CD4-positive, CD25-positive, alpha-beta regulatory T cell (primary cell): Measurements from ENCODE around the gene BRF1. TPM values are rescaled to one million over a fixed set of nuclear protein-coding genes. Genes with fewer than 3 reads are reported as not detected.
"Not testable (repeated sequence)": the region's sequence is repeated elsewhere in the genome, so short reads cannot be mapped to it uniquely, and the experiment has no call there.

Source experiments
- ATAC-seq, 2 donors: fragments of 150-1000 bp; cut with Tn5 transposase; one replicate each; pipeline ENCODE4 v1.10.0; 2021; ENCODE audit warnings: low read depth in 2 of 2, moderate number of reproducible peaks in 2 of 2, moderate library complexity in 1 of 2
- DNase-seq, 3 donors: peaks; one replicate each; pipeline versions ENCODE4 v3.0.0 to v3.0.0-alpha.2; 2012 to 2022; ENCODE audit warnings: mixed read lengths in 1 of 3
- H3K27ac ChIP-seq: one replicate; pipeline ENCODE4 v1.7.0; 2013; ENCODE audit warnings: mild to moderate bottlenecking, low read length; ENCODE audit not compliant: insufficient read depth, poor library complexity, severe bottlenecking
- H3K27me3 ChIP-seq: one replicate; pipeline ENCODE4 v1.7.0; 2013; ENCODE audit warnings: low read length; ENCODE audit not compliant: control insufficient read depth, insufficient read depth
- H3K36me3 ChIP-seq: one replicate; pipeline ENCODE4 v1.7.0; 2013; ENCODE audit warnings: mild to moderate bottlenecking, low read length, moderate library complexity; ENCODE audit not compliant: control insufficient read depth, insufficient read depth
- H3K4me1 ChIP-seq: 2 replicates; pipeline ENCODE4 v1.7.0; 2013; ENCODE audit warnings: mild to moderate bottlenecking, low read length; ENCODE audit not compliant: insufficient read depth, control insufficient read depth, poor library complexity, severe bottlenecking
- H3K4me3 ChIP-seq: one replicate; pipeline ENCODE4 v1.7.0; 2013; ENCODE audit warnings: low read depth, mild to moderate bottlenecking, low read length, moderate library complexity
- H3K9me3 ChIP-seq, 2 experiments: 1 replicate in 1 of 2; 2 replicates in 1 of 2; pipeline ENCODE4 v1.7.0; 2013; ENCODE audit warnings: low read length in 2 of 2, mild to moderate bottlenecking in 1 of 2, moderate library complexity in 1 of 2; ENCODE audit not compliant: control insufficient read depth in 2 of 2
- H3K27ac Mint-ChIP-seq, 3 donors: one replicate each; pipeline ENCODE4 v1.8.0; 2020 to 2022; ENCODE audit warnings: mild to moderate bottlenecking in 3 of 3, mixed read lengths in 3 of 3, moderate library complexity in 2 of 3
- H3K27me3 Mint-ChIP-seq: one replicate; pipeline ENCODE4 v1.8.0; 2022; ENCODE audit warnings: mild to moderate bottlenecking, mixed read lengths
- H3K36me3 Mint-ChIP-seq: one replicate; pipeline ENCODE4 v1.8.0; 2020; ENCODE audit warnings: mixed read lengths
- H3K4me1 Mint-ChIP-seq, 4 donors: one replicate each; pipeline ENCODE4 v1.8.0; 2020 to 2022; ENCODE audit warnings: mixed read lengths in 4 of 4, mild to moderate bottlenecking in 1 of 4
- H3K4me3 Mint-ChIP-seq, 4 donors: one replicate each; pipeline ENCODE4 v1.8.0; 2020 to 2022; ENCODE audit warnings: mild to moderate bottlenecking in 4 of 4, mixed read lengths in 4 of 4, moderate library complexity in 3 of 4
- H3K9me3 Mint-ChIP-seq, 7 donors: one replicate each; pipeline ENCODE4 v1.8.0; 2020 to 2022; ENCODE audit warnings: mixed read lengths in 7 of 7, mild to moderate bottlenecking in 3 of 7, moderate library complexity in 2 of 7
- polyA plus RNA-seq, 4 donors: library from polyadenylated mRNA; unstranded; fragments of 300-500 nt; fragmentation: Illumina TruSeq; gene quantifications; one replicate each; pipeline ENCODE4 v1.2.3, GENCODE V29; 2021
- total RNA-seq: library from RNA; stranded (reverse); gene quantifications from one replicate; pipeline ENCODE4 v1.2.3, GENCODE V29; 2022

The BRF1 gene
- total and polyA plus RNA-seq, 5 donors from 2014 or later, result 5.6 to 58.9 (median 7.6) TPM

- H3K4me1 Mint-ChIP-seq, result peaks cover 9 to 29% (median 17%) of the 10 kb centered on the region in 4 donors
- H3K4me1 ChIP-seq, result peaks cover 3% of the 10 kb centered on the region
- H3K9me3 ChIP-seq, result no peaks in the 10 kb centered on the region
- no peak for ATAC-seq
- peaks cover 17% of the 10 kb centered on the region for H3K36me3 Mint-ChIP-seq
- H3K27me3 ChIP-seq, result no peaks in the 10 kb centered on the region
- H3K27ac Mint-ChIP-seq, result peak overlapping the region; percentile 45 to 68 (median 68)
- DNase-seq, result peak in 2 of 3 donors; percentile 25 to 58
- H3K4me3 Mint-ChIP-seq, result peak overlapping the region in 1 of 4 donors; percentile 4
- peaks cover 5% of the 10 kb centered on the region for H3K36me3 ChIP-seq
- no peak overlapping the region for H3K27ac ChIP-seq
- H3K9me3 Mint-ChIP-seq, result no peaks in the 10 kb centered on the region
- no peak overlapping the region for H3K4me3 ChIP-seq
- H3K27me3 Mint-ChIP-seq, result no peaks in the 10 kb centered on the region
Observed at GRCh38 chr14:105281371-105282097, 19.3 kb downstream of the BRF1 start.

- ATAC-seq, result no peak
- Mint-ChIP-seq H3K27ac (no peak overlapping the region), H3K36me3 (peaks cover 13% of the 10 kb centered on the region), H3K27me3 (no peaks in the 10 kb centered on the region), H3K4me3 (no peak overlapping the region), H3K9me3 (no peaks in the 10 kb centered on the region), H3K4me1 (peaks cover 9 to 29% (median 17%) of the 10 kb centered on the region in 4 donors)
- Histone ChIP-seq H3K4me1 (peaks cover 3% of the 10 kb centered on the region), H3K36me3 (peaks cover 5% of the 10 kb centered on the region), H3K27ac (no peak overlapping the region), H3K27me3 (no peaks in the 10 kb centered on the region), H3K9me3 (no peaks in the 10 kb centered on the region), H3K4me3 (no peak overlapping the region)
- no peak for DNase-seq
Observed at GRCh38 chr14:105280525-105280924, 20.3 kb downstream of the BRF1 start.

- Mint-ChIP-seq H3K27me3 (no peaks in the 10 kb centered on the region), H3K36me3 (peaks cover 7% of the 10 kb centered on the region), H3K9me3 (no peaks in the 10 kb centered on the region), H3K4me1 (peaks cover 9 to 27% (median 16%) of the 10 kb centered on the region in 4 donors), H3K27ac (no peak overlapping the region), H3K4me3 (no peak overlapping the region)
- no peaks in the 10 kb centered on the region for H3K9me3 ChIP-seq
- H3K27me3 ChIP-seq, result no peaks in the 10 kb centered on the region
- H3K4me1 ChIP-seq, result peaks cover 3% of the 10 kb centered on the region
- DNase-seq, result no peak
- no peak for ATAC-seq
- H3K27ac ChIP-seq, result no peak overlapping the region
- peaks cover 1% of the 10 kb centered on the region for H3K36me3 ChIP-seq
- no peak overlapping the region for H3K4me3 ChIP-seq
Observed at GRCh38 chr14:105279642-105280361, 21.0 kb downstream of the BRF1 start.

- H3K36me3 ChIP-seq, ATAC-seq, H3K4me1 ChIP-seq, H3K9me3 ChIP-seq, H3K27ac Mint-ChIP-seq, H3K27ac ChIP-seq, H3K4me3 ChIP-seq, H3K27me3 ChIP-seq, H3K36me3 Mint-ChIP-seq, DNase-seq, H3K9me3 Mint-ChIP-seq, H3K27me3 Mint-ChIP-seq, H3K4me3 Mint-ChIP-seq: not testable (repeated sequence)
- peaks cover 9 to 18% (median 13%) of the 10 kb centered on the region in 4 donors for H3K4me1 Mint-ChIP-seq
Observed at GRCh38 chr14:105277448-105277847, 23.4 kb downstream of the BRF1 start.

- Mint-ChIP-seq H3K36me3 (peaks cover 5% of the 10 kb centered on the region), H3K4me3 (no peak overlapping the region), H3K9me3 (no peaks in the 10 kb centered on the region), H3K27ac (no peak overlapping the region), H3K27me3 (no peaks in the 10 kb centered on the region), H3K4me1 (peaks cover 5 to 16% (median 5%) of the 10 kb centered on the region in 4 donors)
- no peaks in the 10 kb centered on the region for H3K27me3 ChIP-seq
- DNase-seq (no peak), ATAC-seq (no peak)
- H3K4me1 ChIP-seq, result no peaks in the 10 kb centered on the region
- no peaks in the 10 kb centered on the region for H3K36me3 ChIP-seq
- no peak overlapping the region for H3K4me3 ChIP-seq
- H3K9me3 ChIP-seq, result no peaks in the 10 kb centered on the region
- H3K27ac ChIP-seq, result no peak overlapping the region
Observed at GRCh38 chr14:105275267-105275946, 25.4 kb downstream of the BRF1 start.

- no peak overlapping the region for H3K27ac ChIP-seq
- H3K4me1 Mint-ChIP-seq, result peaks cover 5 to 16% (median 5%) of the 10 kb centered on the region in 4 donors
- H3K9me3 ChIP-seq, result no peaks in the 10 kb centered on the region
- H3K27me3 ChIP-seq, result no peaks in the 10 kb centered on the region
- H3K4me3 ChIP-seq, result no peak overlapping the region
- H3K27me3 Mint-ChIP-seq, result no peaks in the 10 kb centered on the region
- H3K4me3 Mint-ChIP-seq, result no peak overlapping the region
- no peaks in the 10 kb centered on the region for H3K36me3 ChIP-seq
- H3K9me3 Mint-ChIP-seq, result no peaks in the 10 kb centered on the region
- H3K4me1 ChIP-seq, result no peaks in the 10 kb centered on the region
- no peak overlapping the region for H3K27ac Mint-ChIP-seq
- H3K36me3 Mint-ChIP-seq, result peaks cover 5% of the 10 kb centered on the region
- DNase-seq, result no peak
- no peak for ATAC-seq
Observed at GRCh38 chr14:105274637-105275036, 26.2 kb downstream of the BRF1 start.

- Histone ChIP-seq H3K27ac (no peak overlapping the region), H3K9me3 (no peaks in the 10 kb centered on the region), H3K4me1 (no peaks in the 10 kb centered on the region), H3K36me3 (no peaks in the 10 kb centered on the region), H3K4me3 (no peak overlapping the region), H3K27me3 (no peaks in the 10 kb centered on the region)
- ATAC-seq (no peak), DNase-seq (no peak)
- Mint-ChIP-seq H3K4me1 (peaks cover 0 to 9% (median 4%) of the 10 kb centered on the region in 4 donors), H3K9me3 (no peaks in the 10 kb centered on the region), H3K27me3 (no peaks in the 10 kb centered on the region), H3K27ac (peak overlapping the region in 2 of 3 donors; percentile 14 to 23), H3K36me3 (peaks cover 5% of the 10 kb centered on the region), H3K4me3 (peak overlapping the region in 1 of 4 donors; percentile 43)
Observed at GRCh38 chr14:105273062-105273461, 27.7 kb downstream of the BRF1 start.
